OCI-LY3 (cell line): Measurements from ENCODE around the gene CASK.

Experiments
- EZH2phosphoT487 ChIP-seq: fragments of 200-600 bp; shearing (Covaris generic); IDR thresholded peaks from 2 replicates; pipeline ENCODE4 v1.6.1; 2018; ENCODE audit warnings: antibody characterized with exemption, mixed run types, low read depth
- TF ChIP-seq, protein P1 (sequence below): fragments of 200-600, 300-600 bp; sonication (generic); IDR thresholded peaks from 2 replicates; pipeline ENCODE4 v1.5.1; 2014; ENCODE audit warnings: antibody characterized with exemption, low read length, low read depth

DNA sequence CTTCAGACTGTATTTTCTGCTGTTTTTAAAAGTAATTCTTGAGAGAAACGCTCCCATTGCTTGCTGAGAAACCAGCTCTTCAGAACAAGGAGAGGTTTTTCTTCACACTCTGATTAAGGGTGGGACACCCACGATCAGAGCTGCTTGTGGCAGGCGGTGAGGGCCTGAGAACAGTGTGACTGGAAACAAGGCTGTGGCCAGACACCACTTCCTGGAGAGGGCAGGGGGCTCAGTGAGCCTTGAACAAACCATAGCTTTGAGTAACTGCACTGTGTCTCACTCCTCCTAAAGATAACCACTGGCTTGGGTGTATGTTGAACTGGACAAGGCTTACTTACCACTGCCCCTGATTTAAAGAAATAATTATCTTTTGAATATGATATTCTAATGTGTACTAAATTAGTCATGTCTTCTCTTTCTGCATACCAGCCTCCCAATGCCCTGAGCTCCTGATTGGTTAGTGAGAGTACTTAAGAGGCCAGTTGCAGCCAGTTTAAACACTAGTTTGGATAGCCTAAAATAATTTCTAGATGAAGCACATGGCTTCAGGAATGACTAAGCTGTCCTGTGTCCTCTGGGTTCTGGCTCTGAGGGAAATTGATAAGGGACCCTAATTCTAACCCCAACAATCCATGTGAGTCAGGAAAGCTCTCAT is 203.1 kb downstream of the CASK start:
- TF ChIP-seq, protein P1, sequence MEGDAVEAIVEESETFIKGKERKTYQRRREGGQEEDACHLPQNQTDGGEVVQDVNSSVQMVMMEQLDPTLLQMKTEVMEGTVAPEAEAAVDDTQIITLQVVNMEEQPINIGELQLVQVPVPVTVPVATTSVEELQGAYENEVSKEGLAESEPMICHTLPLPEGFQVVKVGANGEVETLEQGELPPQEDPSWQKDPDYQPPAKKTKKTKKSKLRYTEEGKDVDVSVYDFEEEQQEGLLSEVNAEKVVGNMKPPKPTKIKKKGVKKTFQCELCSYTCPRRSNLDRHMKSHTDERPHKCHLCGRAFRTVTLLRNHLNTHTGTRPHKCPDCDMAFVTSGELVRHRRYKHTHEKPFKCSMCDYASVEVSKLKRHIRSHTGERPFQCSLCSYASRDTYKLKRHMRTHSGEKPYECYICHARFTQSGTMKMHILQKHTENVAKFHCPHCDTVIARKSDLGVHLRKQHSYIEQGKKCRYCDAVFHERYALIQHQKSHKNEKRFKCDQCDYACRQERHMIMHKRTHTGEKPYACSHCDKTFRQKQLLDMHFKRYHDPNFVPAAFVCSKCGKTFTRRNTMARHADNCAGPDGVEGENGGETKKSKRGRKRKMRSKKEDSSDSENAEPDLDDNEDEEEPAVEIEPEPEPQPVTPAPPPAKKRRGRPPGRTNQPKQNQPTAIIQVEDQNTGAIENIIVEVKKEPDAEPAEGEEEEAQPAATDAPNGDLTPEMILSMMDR = no peak
- no peak for TF ChIP-seq EZH2phosphoT487
